ENCODE data around the gene ACAT2.
A peak's percentile ranks its signal among the peaks of the same experiment; 100 is the strongest.
"Not testable (repeated sequence)": the region's sequence is repeated elsewhere in the genome, so short reads cannot be mapped to it uniquely, and the experiment has no call there.

ACAT2 gene

DNA sequence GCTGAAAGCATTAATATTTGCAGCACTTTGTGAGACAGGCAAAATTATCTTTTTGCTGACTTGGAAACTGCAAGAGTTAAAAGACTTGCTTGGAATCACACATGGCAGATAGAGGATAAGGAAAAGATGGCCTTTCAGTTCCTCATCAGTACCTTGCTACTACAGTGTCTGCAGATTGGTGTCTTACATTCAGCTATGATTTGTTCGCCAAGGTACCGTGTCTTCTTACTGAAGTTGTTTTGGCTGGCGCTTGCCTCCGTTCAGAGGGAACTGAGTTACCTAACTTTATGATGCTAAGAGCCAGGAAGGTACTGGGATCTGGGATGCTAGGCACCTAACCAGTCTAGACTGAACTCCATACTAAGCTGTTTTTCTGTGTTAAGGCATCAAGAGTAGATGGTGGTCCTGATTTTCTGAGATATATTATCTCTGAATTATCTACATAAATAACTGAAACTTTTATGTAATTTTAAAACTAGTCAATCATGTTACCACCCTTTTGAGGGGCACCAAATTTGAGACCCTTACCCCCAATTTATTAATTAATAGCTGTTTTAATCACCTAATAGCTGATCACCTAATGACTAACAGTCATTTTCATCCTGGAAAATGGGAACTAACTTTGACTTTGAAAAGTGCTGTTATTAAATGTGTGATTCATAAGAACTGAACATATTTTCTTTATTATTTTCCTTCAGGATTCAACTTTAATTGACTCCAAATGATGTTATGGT, 32.1 kb upstream of the ACAT2 start:
- no peak for DNase-seq (ENCODE audit: low read depth in 2 of 3, low spot score in 1 of 3)

DNA sequence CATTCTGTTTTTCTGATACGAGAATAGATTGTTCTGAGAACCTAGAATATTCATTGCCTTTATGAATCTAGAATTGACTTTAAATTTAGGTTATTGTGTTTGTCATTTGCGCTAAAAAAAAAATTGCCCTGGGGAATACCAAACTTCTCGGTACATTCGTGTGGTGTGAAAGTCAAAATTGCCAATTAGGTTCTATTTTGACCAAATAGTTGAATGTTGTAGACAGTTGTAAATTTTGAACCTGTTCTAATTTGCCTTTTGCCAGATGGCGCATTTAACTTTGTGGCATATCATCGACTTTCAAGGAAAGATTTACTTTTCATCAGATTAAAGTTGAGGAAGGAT, 31.5 kb upstream of the ACAT2 start:
- no peak for DNase-seq (ENCODE audit: low read depth in 2 of 3, low spot score in 1 of 3)

- DNase-seq (ENCODE audit: low read depth in 2 of 3, low spot score in 1 of 3): not testable (repeated sequence)
Measured at GRCh38 chr6:159732550-159732949, 29.3 kb upstream of the ACAT2 start.

GRCh38 chr6:159733395-159733794, 28.4 kb upstream of the ACAT2 start:
- not testable (repeated sequence) for DNase-seq (ENCODE audit: low read depth in 2 of 3, low spot score in 1 of 3)

- no peak for DNase-seq (ENCODE audit: low read depth in 2 of 3, low spot score in 1 of 3)
Measured at GRCh38 chr6:159736908-159737307, 24.9 kb upstream of the ACAT2 start.

DNA sequence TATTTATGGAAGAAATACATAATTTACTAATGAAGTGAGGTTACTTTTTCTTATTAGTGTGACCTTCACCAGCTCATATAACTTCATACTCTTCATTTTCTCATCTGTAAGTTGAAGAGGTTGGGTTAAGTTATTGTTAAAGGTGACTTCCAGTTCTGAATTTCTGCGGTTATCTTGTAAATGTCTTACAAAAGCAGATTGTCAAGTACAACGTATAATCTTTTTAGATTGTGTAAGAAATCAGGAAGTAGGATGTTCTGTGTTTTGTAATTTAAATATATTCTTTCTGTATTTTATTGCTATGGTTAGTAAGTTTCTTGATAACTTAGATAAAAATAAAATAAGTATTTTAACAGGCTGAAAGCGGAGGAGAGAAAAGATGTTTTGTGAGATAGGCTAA, 22.5 kb upstream of the ACAT2 start:
- no peak for DNase-seq (ENCODE audit: low read depth in 2 of 3, low spot score in 1 of 3)

DNA sequence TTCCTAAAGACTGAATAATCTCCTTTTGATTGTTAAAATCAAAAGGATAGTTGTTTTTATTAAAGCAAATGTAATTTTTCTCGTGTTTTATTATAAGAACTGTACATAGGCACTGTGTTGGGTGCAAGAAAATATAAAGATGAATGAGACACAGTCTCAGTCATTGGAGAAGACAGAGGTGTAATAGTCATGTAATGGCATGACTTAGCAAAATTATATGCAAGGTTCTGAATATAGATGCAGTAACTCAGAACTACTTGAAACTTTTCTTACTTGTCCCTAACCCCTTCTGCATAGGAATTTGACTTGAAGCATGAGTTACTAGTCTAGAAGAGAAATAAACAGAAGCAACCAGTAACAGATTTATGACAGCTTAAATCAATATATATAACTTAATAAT, 19.7 kb upstream of the ACAT2 start:
- no peak for DNase-seq (ENCODE audit: low read depth in 2 of 3, low spot score in 1 of 3)

- DNase-seq (ENCODE audit: low read depth in 2 of 3, low spot score in 1 of 3): no peak
Measured at GRCh38 chr6:159745081-159745480, 16.8 kb upstream of the ACAT2 start.

DNA sequence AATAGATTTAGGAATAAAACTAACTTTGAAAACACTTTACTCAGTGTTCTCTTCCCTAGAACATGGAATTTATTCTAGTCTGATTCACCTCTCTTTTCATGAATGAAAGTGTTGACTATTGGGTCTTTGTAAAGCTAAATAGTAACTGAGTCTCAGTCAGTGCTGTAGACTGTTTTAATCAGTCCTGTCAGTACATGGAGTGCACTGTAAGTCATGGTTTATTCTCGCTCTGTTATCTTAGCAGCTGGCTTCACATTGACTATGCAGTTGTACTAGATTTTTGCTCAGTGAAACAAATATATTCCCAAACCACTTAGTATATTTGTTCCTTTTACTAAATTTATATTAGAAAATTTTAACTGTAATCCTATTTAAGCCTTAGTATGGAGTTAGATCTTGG, 15.1 kb upstream of the ACAT2 start:
- DNase-seq (ENCODE audit: low read depth in 2 of 3, low spot score in 1 of 3): no peak

GRCh38 chr6:159748127-159748526, 13.7 kb upstream of the ACAT2 start:
- not testable (repeated sequence) for DNase-seq (ENCODE audit: low read depth in 2 of 3, low spot score in 1 of 3)

DNA sequence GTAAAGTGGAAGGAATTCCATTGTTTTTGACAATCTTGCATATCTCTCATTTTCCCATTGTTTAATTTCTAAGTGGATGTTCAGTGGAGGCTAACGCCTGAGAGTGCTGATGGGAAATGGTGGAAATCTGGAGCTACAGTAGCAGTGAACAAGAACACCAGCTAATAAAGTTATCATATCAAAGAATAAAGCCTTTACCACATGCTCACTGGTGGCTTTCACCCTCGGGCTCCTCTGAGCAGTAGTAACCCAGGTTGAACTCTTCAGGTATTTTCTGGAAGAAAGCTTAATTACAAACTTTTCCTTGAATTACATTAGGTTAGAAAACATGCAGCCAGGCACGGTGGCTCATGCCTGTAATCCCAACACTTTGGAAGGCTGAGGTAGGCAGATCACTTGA, 10.4 kb upstream of the ACAT2 start:
- no peak for DNase-seq (ENCODE audit: low read depth in 2 of 3, low spot score in 1 of 3)

DNA sequence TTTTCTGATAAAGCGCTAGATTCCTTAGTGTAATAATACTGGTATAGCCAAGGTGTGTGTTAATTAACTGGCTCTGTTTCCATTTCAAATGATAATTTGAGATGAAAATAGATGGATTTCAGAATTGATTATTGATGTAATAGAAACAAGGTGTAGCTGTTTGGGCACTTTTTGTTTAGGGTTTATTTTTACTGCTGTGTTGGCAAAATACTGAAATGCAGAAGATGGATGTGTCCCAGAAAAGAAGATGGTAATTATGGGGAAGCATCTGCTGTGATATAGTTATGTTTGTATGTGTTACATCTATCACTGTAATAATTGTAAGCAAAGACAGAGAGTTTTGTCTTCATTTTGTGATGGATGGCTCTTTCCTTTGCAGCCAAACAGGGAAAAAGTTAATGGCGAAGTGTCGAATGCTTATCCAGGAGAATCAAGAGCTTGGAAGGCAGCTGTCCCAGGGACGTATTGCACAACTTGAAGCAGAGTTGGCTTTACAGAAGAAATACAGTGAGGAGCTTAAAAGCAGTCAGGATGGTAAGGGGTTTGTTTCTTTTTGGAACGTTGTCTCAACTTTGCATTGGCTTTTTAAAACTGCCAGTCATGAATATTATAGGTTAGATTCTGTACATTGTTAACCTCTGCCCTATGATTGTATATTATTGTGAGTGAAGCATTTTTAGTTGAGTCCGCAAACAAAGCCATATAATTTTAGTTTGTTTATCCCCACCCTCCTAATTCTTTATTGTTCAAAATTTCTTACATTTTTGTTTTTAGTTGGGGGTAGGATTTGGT, 8.6 kb upstream of the ACAT2 start:
- DNase-seq (ENCODE audit: low read depth in 2 of 3, low spot score in 1 of 3): no peak

DNA sequence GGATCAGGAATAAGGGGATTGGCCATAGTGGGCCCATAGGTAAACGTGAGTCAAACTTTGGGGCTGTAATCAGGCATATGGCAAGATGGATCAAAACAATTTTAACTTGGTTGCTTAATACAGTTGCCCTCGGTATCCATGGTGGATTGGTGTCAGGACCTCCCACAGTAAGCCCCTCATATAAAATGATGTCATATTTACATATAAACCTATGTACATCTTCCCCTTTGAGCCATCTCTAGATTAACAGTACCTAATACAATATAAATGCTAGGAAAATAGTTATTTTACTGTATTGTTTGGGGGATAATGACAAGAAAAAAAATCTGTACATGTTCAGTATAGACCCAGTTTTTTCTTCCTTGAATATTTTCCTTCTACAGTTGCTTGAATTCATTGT, 7.4 kb upstream of the ACAT2 start:
- no peak for DNase-seq (ENCODE audit: low read depth in 2 of 3, low spot score in 1 of 3)

DNA sequence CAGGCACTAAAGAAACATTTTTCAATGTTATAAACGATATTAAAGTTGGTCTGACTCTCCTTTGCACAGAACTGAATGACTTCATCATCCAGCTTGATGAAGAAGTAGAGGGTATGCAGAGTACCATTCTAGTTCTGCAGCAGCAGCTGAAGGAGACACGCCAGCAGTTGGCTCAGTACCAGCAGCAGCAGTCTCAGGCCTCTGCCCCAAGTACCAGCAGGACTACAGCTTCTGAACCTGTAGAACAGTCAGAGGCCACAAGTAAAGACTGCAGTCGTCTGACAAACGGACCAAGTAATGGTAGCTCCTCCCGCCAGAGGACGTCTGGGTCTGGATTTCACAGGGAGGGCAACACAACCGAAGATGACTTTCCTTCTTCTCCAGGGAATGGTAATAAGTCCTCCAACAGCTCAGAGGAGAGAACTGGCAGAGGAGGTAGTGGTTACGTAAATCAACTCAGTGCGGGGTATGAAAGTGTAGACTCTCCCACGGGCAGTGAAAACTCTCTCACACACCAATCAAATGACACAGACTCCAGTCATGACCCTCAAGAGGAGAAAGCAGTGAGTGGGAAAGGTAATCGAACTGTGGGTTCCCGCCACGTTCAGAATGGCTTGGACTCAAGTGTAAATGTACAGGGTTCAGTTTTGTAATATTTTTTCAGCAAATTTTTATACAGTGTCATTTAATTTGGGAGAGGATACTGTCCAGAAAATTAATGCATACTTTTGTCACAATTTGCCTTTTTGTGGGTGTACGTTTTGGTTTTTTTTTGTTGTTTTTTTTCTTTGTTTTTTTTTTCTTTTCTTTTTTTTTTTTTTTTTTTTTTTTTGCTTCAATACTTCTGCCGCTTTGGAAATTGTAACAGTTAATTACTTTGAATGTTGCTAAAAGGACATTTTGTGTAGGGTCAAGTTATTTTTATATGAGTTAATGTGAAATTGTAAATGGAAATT, 6.6 kb upstream of the ACAT2 start:
- no peak for DNase-seq (ENCODE audit: low read depth in 2 of 3, low spot score in 1 of 3)

DNA sequence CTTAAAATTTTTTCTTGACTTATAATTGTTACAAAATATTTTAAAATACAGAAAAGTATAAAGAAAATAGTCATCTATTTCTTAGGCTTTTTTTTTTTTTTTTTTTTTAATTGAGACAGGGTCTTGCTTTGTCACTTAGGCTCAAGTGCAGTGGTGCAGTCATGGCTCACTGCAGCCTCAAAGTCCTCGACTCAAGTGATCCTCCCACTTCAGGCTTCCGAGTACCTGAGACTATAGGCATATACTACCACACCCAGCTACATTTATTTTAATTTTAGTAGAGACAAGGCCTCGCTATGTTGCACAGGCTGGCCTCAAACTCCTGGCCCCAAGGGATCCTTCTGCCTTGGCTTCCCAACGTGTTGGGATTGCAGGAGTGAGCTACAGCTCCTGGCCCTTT, 5.3 kb upstream of the ACAT2 start:
- DNase-seq (ENCODE audit: low read depth in 2 of 3, low spot score in 1 of 3): no peak

- DNase-seq (ENCODE audit: low read depth in 2 of 3, low spot score in 1 of 3): no peak
Measured at GRCh38 chr6:159758031-159759001, 3.5 kb upstream of the ACAT2 start.

DNA sequence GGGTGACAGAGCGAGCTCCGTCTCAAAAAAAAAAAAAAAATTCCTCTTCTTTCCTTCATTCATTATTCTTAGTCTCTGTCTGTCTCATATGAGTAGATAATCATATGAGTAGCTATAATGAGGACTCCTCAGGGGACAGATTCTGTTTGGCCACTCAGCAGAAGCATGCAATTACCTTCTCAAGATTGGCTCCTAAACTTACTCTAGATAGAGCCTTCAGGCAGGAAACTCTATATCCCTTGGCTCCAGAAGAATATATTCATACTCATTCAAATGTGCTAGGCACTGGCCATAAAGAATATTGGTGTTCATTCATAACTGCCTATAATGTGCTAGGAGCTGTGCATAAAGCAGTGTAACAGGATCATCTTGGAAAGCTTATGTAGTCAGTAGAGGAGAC, 2.2 kb upstream of the ACAT2 start:
- DNase-seq (ENCODE audit: low read depth in 2 of 3, low spot score in 1 of 3): no peak

DNA sequence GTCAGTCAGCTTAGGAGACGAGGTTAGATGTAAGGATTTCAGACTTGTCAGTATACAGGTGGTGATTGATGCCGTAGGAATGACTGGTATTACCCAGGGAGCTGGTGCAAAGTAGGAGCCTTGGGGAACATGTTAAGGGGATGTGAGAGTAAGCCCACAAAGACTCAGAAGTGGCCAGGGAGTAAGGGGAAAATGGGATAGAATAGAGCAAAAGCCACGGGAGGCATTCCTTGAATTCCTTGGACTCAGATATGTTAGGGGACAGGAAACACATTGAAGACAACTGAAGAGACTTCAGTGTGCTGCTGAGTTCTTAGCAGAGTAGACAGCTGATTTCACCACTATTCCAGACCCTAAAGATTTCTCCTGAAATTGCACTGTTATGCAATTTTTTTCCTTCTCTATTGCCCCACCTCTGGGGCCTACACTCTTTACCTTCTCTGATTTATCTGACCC, 1.2 kb upstream of the ACAT2 start:
- no peak for DNase-seq (ENCODE audit: low read depth in 2 of 3, low spot score in 1 of 3)

- peak in 2 of 3 donors; percentile 15 to 60 for DNase-seq (ENCODE audit: low read depth in 2 of 3, low spot score in 1 of 3)
Measured at GRCh38 chr6:159761129-159761872, 544 bp upstream of the ACAT2 start.
